SK-N-SH treated with all-trans-retinoic acid at 6 μM for 48 hours (cell line): ENCODE results near the gene TCEA2.

Experiments used
- ISL1 ChIP-seq: fragments of 250-450 bp; sonication (Bioruptor Pico); IDR thresholded peaks from 2 replicates; pipeline ENCODE4 v2.1.2; 2022; ENCODE audit warnings: mild to moderate bottlenecking, moderate library complexity
- ZC3H10 ChIP-seq: fragments of 250-450 bp; sonication (Bioruptor Pico); IDR thresholded peaks from 2 replicates; pipeline ENCODE4 v1.5.1; 2021; ENCODE audit warnings: mild to moderate bottlenecking, moderate library complexity
- ZFP30 ChIP-seq: fragments of 450-650 bp; formaldehyde crosslinking; IDR thresholded peaks from 2 replicates; pipeline ENCODE4 v1.5.0; 2022; ENCODE audit warnings: mild to moderate bottlenecking, moderate library complexity

GRCh38 chr20:64107736-64108457 lies 44.9 kb downstream of the TCEA2 start:
- TF ChIP-seq ZC3H10 (CRISPR knock-in tag) (no peak), ZFP30 (no peak), ISL1 (CRISPR knock-in tag) (no peak)
